Left hindlimb (tissue), 1 donor: ENCODE data around the gene PCBP3.
A peak's percentile ranks its signal among the peaks of the same experiment; 100 is the strongest.
"Not testable (repeated sequence)": the region's sequence is repeated elsewhere in the genome, so short reads cannot be mapped to it uniquely, and the experiment has no call there.

ENCODE experiments used
- DNase-seq: peaks from one replicate; pipeline ENCODE4 v3.0.0-alpha.2; 2018

The PCBP3 gene

DNA sequence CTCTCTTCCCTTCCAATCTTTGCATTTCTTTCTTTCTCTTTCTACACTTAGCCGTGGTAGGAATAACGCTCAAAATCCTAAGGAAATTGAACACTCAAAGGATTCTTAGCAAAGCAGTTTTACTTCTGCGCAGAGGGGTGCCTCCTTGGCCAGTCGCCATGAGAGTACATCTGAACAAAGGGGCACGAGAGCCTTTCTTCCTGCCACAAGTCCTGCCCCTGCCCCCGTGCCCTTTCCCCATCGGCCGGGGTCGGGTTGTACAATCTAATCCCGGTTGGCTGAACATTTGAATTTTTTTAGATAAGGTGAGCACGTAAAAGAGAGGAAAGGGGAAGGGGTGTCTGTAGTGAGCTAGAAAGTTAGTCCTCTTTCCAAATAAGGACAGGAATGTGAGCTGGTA is 309.4 kb downstream of the PCBP3 start:
- DNase-seq: no peak

DNA sequence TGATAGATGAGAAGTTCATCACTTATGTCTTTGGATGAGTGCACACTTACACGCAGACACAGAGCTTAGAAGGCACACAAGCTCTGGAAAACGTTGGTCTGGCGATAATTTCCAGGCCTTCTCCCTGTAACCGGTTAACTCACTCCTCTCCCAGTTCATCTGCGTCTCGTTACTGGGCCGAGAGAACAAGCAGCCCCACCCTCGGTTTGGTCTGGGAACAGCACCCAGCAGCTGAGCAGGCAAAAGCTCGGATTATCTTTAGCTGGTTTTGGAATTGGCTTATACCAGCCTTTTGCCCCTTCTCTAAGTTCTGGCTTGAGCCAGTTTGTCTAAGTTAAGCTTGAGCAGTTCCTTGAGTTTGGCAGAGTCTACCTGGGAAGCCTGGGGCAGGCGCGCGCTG is 310.7 kb downstream of the PCBP3 start:
- no peak for DNase-seq

DNA sequence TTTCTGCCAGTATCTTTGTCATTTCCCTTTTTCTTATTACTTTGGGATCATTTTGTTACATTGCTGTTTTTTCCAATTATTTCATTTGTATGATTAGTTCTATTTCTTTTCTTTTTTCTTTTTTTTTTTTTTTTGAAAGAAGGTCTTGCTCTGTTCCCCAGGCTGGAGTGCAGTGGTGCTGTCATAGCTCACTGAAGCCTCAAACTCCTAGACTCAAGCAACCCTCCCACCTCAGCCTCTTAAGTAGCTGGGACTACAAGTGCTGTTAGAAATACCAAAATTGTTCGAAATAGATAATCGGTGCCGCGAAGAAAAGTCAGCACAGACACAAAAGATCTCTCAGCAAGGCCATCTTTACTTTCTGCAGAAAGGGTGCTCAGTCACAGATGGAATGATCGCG is 311.4 kb downstream of the PCBP3 start:
- DNase-seq: no peak

DNA sequence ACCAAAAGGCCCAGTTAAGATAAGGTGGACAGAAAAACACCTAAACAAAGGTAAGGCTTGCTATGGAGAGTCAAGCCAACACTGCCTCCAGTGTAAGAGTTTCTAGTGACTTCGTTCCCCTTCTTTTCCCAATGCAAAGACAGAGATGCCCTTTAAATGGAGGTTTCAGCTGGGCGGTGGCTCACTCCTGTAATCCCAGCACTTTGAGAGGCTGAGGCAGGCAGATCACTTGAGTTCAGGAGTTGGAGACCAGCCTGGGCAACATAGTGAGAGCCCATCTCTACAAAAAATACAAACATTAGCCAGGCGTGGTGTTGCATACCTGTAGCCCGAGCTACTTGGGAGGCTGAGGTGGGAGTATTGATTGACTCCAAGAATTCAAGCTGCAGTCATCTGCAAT is 314.0 kb downstream of the PCBP3 start:
- no peak for DNase-seq

GRCh38 chr21:45957981-45958600 is 314.6 kb downstream of the PCBP3 start:
- DNase-seq: peak; percentile 62

DNA sequence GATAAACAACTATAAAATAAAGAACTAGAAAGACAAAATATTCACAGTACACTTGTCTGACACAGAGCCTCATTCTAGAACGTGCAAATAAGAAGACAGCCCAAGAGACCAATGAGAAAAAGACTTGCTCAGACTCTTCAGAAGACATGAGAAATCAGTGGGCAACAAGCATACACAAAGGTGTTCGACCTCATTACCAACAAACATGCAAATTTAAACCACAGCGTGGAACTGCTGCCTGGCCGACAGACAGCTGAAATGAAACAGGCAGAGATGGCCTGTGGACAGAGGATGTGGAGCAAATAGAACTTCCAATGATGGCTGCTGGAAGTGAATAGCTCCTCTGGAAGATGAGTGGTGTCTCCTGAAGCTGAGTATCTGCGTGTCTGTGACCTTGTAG is 315.7 kb downstream of the PCBP3 start:
- DNase-seq: no peak

- no peak for DNase-seq
These were observed 316.4 kb downstream of the PCBP3 start for GRCh38 chr21:45959779-45960390.

- DNase-seq: not testable (repeated sequence)
These were observed 317.9 kb downstream of the PCBP3 start for GRCh38 chr21:45961408-45961807.

GRCh38 chr21:45962531-45963231 is 319.2 kb downstream of the PCBP3 start:
- DNase-seq: no peak

- no peak for DNase-seq
These were observed 319.7 kb downstream of the PCBP3 start for GRCh38 chr21:45963232-45963570.

GRCh38 chr21:45964649-45965048 is 321.1 kb downstream of the PCBP3 start:
- no peak for DNase-seq

DNA sequence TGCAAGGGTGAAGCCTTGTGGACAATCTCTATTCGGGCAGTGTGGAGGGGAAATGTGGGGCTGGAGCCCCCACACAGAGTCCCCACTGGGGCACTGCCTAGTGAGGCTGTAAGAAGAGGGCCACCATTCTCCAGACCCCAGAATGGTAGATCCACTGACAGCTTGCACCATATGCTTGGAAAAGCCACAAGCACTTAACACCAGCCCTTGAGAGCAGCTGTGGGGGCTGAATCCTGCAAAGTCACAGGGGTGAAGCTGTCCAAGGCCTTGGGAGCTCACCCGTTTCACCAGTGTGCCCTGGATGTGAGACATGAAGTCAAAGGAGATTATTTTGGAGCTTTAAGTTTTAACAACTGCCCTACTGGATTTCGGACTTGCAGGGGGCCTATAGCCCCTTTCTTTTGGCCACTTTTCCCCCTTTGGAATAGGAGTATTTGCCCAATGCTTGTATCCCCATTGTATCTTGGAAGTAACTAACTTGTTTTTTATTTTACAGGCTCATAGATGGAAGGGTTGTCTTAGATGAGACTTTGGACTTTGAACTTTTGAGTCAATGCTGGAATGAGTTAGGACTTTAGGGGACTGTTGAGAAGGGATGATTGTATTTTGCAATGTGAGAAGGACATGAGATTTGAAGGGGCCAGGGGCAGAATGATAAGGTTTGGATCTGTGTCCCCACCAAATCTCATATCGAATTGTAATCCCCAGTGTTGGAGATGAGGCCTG is 321.7 kb downstream of the PCBP3 start:
- DNase-seq: no peak

GRCh38 chr21:45966791-45967394 is 323.4 kb downstream of the PCBP3 start:
- no peak for DNase-seq

- DNase-seq: no peak
These were observed 326.6 kb downstream of the PCBP3 start for GRCh38 chr21:45969921-45970673.

GRCh38 chr21:45970674-45971615 is 327.4 kb downstream of the PCBP3 start:
- DNase-seq: peak; percentile 81

DNA sequence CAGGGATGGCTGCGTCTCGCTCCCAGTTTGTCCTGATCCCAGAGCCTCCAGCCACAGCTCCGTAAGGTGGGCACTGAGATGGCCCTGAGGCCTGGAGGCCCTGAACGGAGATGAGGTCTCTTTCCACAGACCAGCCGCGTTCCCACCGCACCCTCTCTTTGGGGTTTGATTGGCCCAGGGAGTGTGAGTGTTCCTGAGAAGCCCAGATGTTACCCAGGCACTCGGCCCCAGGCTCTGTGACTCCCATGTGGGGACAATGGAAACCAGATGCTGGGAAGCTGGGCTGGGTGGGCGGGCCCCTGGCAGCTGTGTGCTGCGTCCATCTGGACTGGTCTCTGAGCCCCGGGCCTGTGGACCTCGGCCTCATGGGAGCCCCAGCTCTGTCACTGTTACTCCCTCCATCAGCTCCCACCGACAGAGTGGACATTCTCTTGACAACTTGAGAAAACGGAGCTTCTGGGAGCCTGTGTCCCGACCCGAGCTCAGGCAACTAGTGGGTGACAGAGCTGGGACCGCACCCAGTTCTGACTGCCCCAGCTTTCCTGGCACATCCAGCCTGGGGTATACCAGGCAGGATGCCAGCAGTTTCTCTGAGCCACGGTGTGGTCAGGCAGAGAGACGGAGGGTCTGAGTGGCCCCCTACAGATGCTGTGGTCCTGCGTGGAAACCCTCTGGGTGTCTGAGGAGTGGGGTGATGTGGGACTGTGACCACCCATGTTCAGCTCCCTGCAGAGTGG is 328.3 kb downstream of the PCBP3 start:
- DNase-seq: peak; percentile 87

DNA sequence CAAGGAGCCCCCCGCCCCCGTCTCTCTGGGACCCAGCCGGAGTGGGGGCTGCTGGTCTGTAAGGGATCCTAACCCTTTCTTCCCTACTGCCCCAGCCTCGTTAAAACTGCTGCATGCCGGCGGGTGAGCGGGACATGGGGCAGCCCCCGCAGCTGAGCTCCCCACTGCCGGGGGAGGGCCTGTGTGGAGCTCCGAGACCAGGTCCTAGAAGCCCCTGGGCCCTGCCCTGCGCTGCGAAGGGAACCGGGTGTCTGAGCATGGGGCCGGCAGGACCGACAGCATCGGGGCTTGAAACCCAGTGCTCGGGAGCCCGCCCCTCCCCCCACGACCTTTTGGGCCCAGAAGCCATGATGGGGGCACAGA is 328.8 kb downstream of the PCBP3 start:
- DNase-seq: peak; percentile 75

DNA sequence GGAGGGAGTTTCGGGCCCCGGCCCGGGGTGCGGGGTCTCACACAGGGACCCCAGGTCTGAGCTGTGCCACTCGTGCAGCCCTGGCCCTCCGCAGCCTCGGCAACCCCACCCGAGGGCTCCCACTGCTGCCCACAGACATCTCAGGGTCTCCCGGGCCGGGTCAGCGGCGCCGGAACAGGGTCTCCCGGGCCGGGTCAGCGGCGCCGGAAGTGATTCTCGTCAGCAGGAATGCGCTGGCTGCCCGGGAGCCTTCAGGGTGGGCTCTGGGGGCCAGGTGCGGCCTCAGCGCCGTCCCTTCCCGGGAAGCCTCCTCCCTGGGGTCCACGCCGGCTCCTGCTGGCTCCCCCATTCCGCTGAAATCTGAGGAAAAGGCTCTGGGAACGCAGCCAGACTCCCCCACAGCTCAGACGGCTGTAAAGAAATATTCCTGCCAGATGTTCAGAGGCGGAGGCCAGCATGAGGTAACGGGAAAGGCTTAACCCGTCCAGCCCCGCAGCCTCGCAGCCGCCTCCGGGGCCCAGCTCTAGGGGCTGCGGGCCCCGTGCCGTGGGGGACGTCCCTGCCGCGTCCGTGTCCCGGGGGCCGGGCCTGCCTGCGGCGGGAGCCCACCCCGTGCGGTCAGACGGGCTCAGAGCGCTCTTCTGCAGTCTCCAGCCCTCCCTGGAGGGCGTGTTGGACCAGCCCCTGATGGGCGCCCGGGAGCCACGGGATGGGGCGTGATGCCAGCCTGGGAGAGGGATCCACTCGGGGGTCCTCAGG is 329.4 kb downstream of the PCBP3 start:
- peak; percentile 97 for DNase-seq

GRCh38 chr21:45973475-45974072 is 330.0 kb downstream of the PCBP3 start:
- peak; percentile 94 for DNase-seq
